HFF-Myc (cell line): ENCODE measurements around the gene ATG5.

ENCODE experiments used
- DNase-seq: peaks from one replicate; pipeline ENCODE4 v3.0.0-alpha.2; 2011; ENCODE audit warnings: low read depth; ENCODE audit errors: extremely low read depth
- H3K4me3 ChIP-seq: replicated peaks from 2 replicates; pipeline ENCODE4 v1.5.1; 2011; ENCODE audit warnings: low read depth, mild to moderate bottlenecking, control low read depth, low read length
- CTCF ChIP-seq: IDR thresholded peaks from 2 replicates; pipeline ENCODE4 v1.5.1; 2012; ENCODE audit warnings: mild to moderate bottlenecking, low read depth, low read length, control low read depth; ENCODE audit errors: missing control alignments

The ATG5 gene

DNA sequence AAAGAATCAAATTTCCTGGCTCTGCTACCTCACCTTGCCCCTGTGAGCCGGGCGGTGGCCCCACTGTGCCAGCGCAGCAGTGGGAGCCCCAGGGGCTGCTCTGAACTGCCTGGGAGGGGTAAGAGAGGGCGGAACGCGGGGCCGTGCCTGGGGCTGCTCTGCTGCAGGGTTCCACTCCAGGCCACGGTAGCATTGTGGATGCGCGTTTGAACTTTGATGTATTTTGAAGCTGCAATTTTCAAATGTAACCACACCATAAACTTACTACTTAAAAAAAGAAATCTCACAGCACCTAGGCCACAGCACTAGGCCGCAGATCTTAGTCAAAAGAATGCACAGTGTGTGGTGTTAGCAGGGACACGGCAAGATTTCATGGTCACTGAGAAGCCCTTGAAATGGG is 181.9 kb downstream of the ATG5 start:
- H3K4me3 ChIP-seq = no peak overlapping the region
- no peak for DNase-seq
- no peak for TF ChIP-seq CTCF

GRCh38 chr6:106142876-106143431 is 182.6 kb downstream of the ATG5 start:
- DNase-seq = no peak
- TF ChIP-seq CTCF = no peak
- no peak overlapping the region for H3K4me3 ChIP-seq

DNA sequence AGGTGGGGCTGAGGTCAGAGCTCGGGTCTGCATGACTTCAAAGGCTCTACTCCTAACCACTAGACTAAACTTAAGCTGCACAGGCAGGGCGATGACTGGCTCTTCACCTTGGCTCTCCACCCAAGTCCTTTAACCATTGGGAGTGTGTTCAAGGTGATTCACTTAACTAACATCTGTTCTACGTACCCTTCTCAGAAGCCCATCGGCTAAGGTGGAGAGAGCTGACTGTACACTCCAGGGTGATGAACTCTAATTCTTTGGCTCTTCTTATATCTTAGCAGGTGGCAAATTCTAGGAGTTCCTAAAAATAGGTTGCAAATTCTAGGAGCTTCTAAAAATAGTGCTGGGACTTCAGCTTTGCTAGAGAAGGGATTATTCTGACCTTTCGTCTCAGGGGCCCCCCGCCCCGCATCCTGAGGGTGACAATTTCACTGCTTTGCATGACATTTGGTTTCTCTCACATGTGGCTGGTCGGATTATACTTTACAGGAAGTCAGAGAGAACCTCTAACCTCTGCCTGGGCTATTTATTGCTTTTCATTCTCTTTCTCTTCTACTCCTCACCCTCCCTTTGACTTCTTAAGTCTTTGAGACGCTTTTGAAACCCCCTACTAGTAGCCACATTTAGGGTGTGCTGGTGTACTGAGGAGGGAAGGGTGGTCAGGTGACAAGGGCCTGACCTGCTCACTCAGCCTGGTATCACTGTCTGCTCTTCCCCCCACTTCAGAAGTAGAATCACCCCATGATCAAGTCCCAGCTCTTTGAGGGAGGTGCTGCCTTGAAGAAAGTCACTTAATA is 183.9 kb downstream of the ATG5 start:
- no peak for TF ChIP-seq CTCF
- DNase-seq = no peak
- H3K4me3 ChIP-seq = no peak overlapping the region

GRCh38 chr6:106138151-106138550 is 187.4 kb downstream of the ATG5 start:
- DNase-seq = no peak
- no peak overlapping the region for H3K4me3 ChIP-seq
- TF ChIP-seq CTCF = no peak

- DNase-seq = no peak
- H3K4me3 ChIP-seq = no peak overlapping the region
- no peak for TF ChIP-seq CTCF
Observed at GRCh38 chr6:106136845-106137244, 188.7 kb downstream of the ATG5 start.

GRCh38 chr6:106135911-106136571 is 189.5 kb downstream of the ATG5 start:
- no peak for DNase-seq
- no peak for TF ChIP-seq CTCF
- no peak overlapping the region for H3K4me3 ChIP-seq
